ENCODE measurements around the gene SRD5A2.
"Not testable (repeated sequence)": the region's sequence is repeated elsewhere in the genome, so short reads cannot be mapped to it uniquely, and the experiment has no call there.

Gene SRD5A2

GRCh38 chr2:31511376-31511775, 69.4 kb downstream of the SRD5A2 start:
- Histone ChIP-seq H3K79me2 (ENCODE audit: insufficient read depth, low read length) (no peaks in the 10 kb centered on the region), H3K4me3 (ENCODE audit: insufficient read depth, low read length, poor library complexity, severe bottlenecking) (no peak overlapping the region), H3F3A (ENCODE audit: insufficient read depth) (no peaks in the 10 kb centered on the region), H3K9me2 (replicated peaks; ENCODE audit: insufficient read depth, low read length) (no peaks in the 10 kb centered on the region), H4K20me1 (ENCODE audit: low read depth, low read length) (no peaks in the 10 kb centered on the region), H3K9me3 (ENCODE audit: insufficient read depth, low read length) (no peaks in the 10 kb centered on the region), H3K27me3 (ENCODE audit: low read length) (no peaks in the 10 kb centered on the region), H2AFZ (ENCODE audit: low read depth, low read length, severe bottlenecking) (no peak overlapping the region), H3K36me3 (ENCODE audit: low read length) (no peaks in the 10 kb centered on the region), H3K9ac (ENCODE audit: low read length) (no peak overlapping the region), H3K4me2 (ENCODE audit: low read depth, low read length, poor library complexity, severe bottlenecking) (no peak overlapping the region), H3K27ac (ENCODE audit: low read depth, low read length) (no peak overlapping the region)
- TF ChIP-seq CTCF (IDR thresholded peaks at IDR 0.05; ENCODE audit: insufficient read depth, low read length, poor library complexity, severe bottlenecking): no peak
- TF ChIP-seq EZH2phosphoT487 (conservative IDR thresholded peaks at IDR 0.05; ENCODE audit: low read length): no peak

GRCh38 chr2:31505111-31505510, 75.6 kb downstream of the SRD5A2 start:
- Histone ChIP-seq H3K4me2 (ENCODE audit: low read depth, low read length, poor library complexity, severe bottlenecking) (no peak overlapping the region), H3K27me3 (ENCODE audit: low read length) (no peaks in the 10 kb centered on the region), H3K4me3 (ENCODE audit: insufficient read depth, low read length, poor library complexity, severe bottlenecking) (no peak overlapping the region), H4K20me1 (ENCODE audit: low read depth, low read length) (no peaks in the 10 kb centered on the region), H3K9ac (ENCODE audit: low read length) (no peak overlapping the region), H3K27ac (ENCODE audit: low read depth, low read length) (no peak overlapping the region), H3K79me2 (ENCODE audit: insufficient read depth, low read length) (no peaks in the 10 kb centered on the region), H3K9me2 (replicated peaks; ENCODE audit: insufficient read depth, low read length) (no peaks in the 10 kb centered on the region), H2AFZ (ENCODE audit: low read depth, low read length, severe bottlenecking) (no peak overlapping the region), H3K9me3 (ENCODE audit: insufficient read depth, low read length) (no peaks in the 10 kb centered on the region), H3K36me3 (ENCODE audit: low read length) (no peaks in the 10 kb centered on the region), H3F3A (ENCODE audit: insufficient read depth) (no peaks in the 10 kb centered on the region)
- TF ChIP-seq CTCF (IDR thresholded peaks at IDR 0.05; ENCODE audit: insufficient read depth, low read length, poor library complexity, severe bottlenecking): no peak
- no peak for TF ChIP-seq EZH2phosphoT487 (conservative IDR thresholded peaks at IDR 0.05; ENCODE audit: low read length)

- H2AFZ ChIP-seq (ENCODE audit: low read depth, low read length, severe bottlenecking): no peak overlapping the region
- no peak overlapping the region for H3K4me2 ChIP-seq (ENCODE audit: low read depth, low read length, poor library complexity, severe bottlenecking)
- no peaks in the 10 kb centered on the region for H3K79me2 ChIP-seq (ENCODE audit: insufficient read depth, low read length)
- H3K9me3 ChIP-seq (ENCODE audit: insufficient read depth, low read length): no peaks in the 10 kb centered on the region
- TF ChIP-seq CTCF (IDR thresholded peaks at IDR 0.05; ENCODE audit: insufficient read depth, low read length, poor library complexity, severe bottlenecking) (no peak), EZH2phosphoT487 (conservative IDR thresholded peaks at IDR 0.05; ENCODE audit: low read length) (no peak)
- H3K4me3 ChIP-seq (ENCODE audit: insufficient read depth, low read length, poor library complexity, severe bottlenecking): no peak overlapping the region
- H3K9me2 ChIP-seq (replicated peaks; ENCODE audit: insufficient read depth, low read length): no peaks in the 10 kb centered on the region
- H3K27ac ChIP-seq (ENCODE audit: low read depth, low read length): no peak overlapping the region
- H3K36me3 ChIP-seq (ENCODE audit: low read length): no peaks in the 10 kb centered on the region
- H3F3A ChIP-seq (ENCODE audit: insufficient read depth): no peaks in the 10 kb centered on the region
- no peaks in the 10 kb centered on the region for H3K27me3 ChIP-seq (ENCODE audit: low read length)
- H4K20me1 ChIP-seq (ENCODE audit: low read depth, low read length): no peaks in the 10 kb centered on the region
- H3K9ac ChIP-seq (ENCODE audit: low read length): no peak overlapping the region
Measured at GRCh38 chr2:31504311-31504710, 76.4 kb downstream of the SRD5A2 start.

- H3K27ac ChIP-seq (ENCODE audit: low read depth, low read length); H3K36me3 ChIP-seq (ENCODE audit: low read length); H2AFZ ChIP-seq (ENCODE audit: low read depth, low read length, severe bottlenecking); H3K4me2 ChIP-seq (ENCODE audit: low read depth, low read length, poor library complexity, severe bottlenecking); H3K9me2 ChIP-seq (replicated peaks; ENCODE audit: insufficient read depth, low read length); H3F3A ChIP-seq (ENCODE audit: insufficient read depth); H3K27me3 ChIP-seq (ENCODE audit: low read length); H3K79me2 ChIP-seq (ENCODE audit: insufficient read depth, low read length); H3K9ac ChIP-seq (ENCODE audit: low read length); H3K9me3 ChIP-seq (ENCODE audit: insufficient read depth, low read length); H4K20me1 ChIP-seq (ENCODE audit: low read depth, low read length); H3K4me3 ChIP-seq (ENCODE audit: insufficient read depth, low read length, poor library complexity, severe bottlenecking): not testable (repeated sequence)
Measured at GRCh38 chr2:31496451-31496874, 84.3 kb downstream of the SRD5A2 start.

- H3K9me3 ChIP-seq (ENCODE audit: insufficient read depth, low read length); H3K27ac ChIP-seq (ENCODE audit: low read depth, low read length); H3K9ac ChIP-seq (ENCODE audit: low read length); H3K36me3 ChIP-seq (ENCODE audit: low read length); H4K20me1 ChIP-seq (ENCODE audit: low read depth, low read length); H2AFZ ChIP-seq (ENCODE audit: low read depth, low read length, severe bottlenecking); H3F3A ChIP-seq (ENCODE audit: insufficient read depth); H3K4me3 ChIP-seq (ENCODE audit: insufficient read depth, low read length, poor library complexity, severe bottlenecking); H3K27me3 ChIP-seq (ENCODE audit: low read length); H3K79me2 ChIP-seq (ENCODE audit: insufficient read depth, low read length); H3K4me2 ChIP-seq (ENCODE audit: low read depth, low read length, poor library complexity, severe bottlenecking); H3K9me2 ChIP-seq (replicated peaks; ENCODE audit: insufficient read depth, low read length): not testable (repeated sequence)
Measured at GRCh38 chr2:31489339-31489738, 91.4 kb downstream of the SRD5A2 start.
